Cardiac septum (tissue), 1 donor: ENCODE data around the gene APBB2. TPM values are rescaled to one million over a fixed set of nuclear protein-coding genes. Genes with fewer than 3 reads are reported as not detected.
"Not testable (repeated sequence)": the region's sequence is repeated elsewhere in the genome, so short reads cannot be mapped to it uniquely, and the experiment has no call there.

Source experiments
- DNase-seq: peaks from one replicate; pipeline ENCODE4 v3.0.0-alpha.2; 2020; ENCODE audit warnings: low spot score
- intact Hi-C: fragments of 100-400 bp; cut with DNase I; formaldehyde crosslinking; loops from one replicate; pipeline ENCODE4 v1.14.0; 2022
- total RNA-seq: library from RNA; stranded (reverse); fragmentation: NEBNext Ultra II Directional; extraction: Animal tissue kit (Norgen Biotek cat#: 25700); gene quantifications from one replicate; pipeline ENCODE4 v1.2.1, GENCODE V29; 2021
- donor health status: DM: no; HTN: no; CAD: no.

APBB2 gene
- total RNA-seq, 1 donor from 2014 or later = 35.2 TPM

- intact Hi-C loops = no loop called here
- DNase-seq = no peak
Measured at GRCh38 chr4:41079881-41080560, 134.3 kb downstream of the APBB2 start.

DNA sequence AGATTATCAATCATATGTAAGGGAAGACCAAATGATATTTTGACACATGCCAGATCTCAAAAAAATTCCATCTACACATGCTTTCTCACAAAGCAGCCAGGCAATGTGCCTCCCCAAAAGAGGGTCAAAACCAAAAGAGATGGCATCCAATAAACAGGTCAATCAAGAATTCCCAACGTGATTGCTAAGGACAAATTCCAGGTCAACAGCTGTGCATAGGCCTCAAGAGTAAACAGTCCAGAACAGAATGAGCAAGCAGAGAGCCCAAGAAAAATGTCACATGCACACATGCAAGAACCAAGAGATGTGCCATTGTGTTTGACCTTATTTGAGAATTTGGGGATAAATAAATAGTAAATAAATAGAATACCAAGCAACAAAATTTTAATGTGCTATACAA, 136.7 kb downstream of the APBB2 start:
- intact Hi-C loops = no loop called here

GRCh38 chr4:41076481-41076880, 137.9 kb downstream of the APBB2 start:
- intact Hi-C loops = no loop called here
- DNase-seq = no peak

More for the DNA sequence above, 136.7 kb downstream of the APBB2 start:
- DNase-seq = no peak

DNA sequence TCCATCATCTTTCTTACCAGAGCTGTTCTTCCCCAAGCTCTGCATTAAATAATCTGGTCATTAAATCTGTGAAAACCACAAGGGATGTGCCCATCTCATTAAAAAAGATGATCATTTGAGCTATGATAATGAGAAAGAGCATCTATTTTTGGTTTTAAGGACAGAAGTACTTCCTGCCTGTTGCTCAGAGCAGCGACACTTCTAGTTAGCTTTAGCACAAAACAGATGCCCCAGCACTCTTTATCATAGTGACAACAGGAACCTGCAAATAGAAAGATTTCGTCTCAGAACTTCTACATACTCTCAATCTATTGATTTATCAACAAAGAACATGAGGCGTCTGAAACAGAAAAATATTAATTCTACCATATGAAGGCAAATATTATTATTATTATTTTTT, 140.1 kb downstream of the APBB2 start:
- DNase-seq = no peak
- intact Hi-C loops = no loop called here

DNA sequence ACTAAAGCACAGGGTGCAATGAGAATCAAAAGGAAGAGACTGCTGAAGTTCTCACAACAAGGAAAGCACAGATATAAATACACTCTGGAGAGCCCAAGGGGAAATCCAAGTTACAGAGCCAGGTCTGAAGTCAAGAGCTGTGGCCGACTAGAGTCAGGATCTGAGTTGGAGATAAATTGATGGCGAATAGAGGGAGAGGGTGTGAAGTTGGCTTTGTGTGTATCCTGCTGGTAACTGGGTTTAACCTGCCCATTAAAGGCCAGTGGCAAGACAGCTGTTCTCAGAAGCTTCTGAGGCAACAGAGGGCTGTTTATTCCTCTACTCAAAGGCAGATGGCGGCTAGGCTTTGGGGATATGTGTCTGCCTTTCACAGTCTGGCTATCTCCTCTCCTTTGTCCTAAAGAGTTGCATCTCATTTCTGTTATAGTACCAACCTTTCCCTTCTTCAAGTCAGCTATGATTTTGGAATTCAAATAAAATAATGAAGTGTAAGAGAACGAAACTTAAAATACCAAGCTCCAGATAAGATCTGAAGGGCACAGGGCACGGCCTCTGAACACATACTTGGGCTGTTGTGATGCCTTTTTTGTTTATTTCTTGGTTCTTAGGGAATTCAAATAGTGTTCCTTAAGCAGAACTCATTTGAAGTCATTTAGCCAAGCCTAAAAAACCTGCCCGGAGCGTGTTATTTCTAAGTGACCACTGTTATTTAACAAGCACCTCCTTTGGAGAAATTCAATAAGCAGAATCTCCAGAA, 142.1 kb downstream of the APBB2 start:
- DNase-seq = no peak
- intact Hi-C loops = no loop called here

DNA sequence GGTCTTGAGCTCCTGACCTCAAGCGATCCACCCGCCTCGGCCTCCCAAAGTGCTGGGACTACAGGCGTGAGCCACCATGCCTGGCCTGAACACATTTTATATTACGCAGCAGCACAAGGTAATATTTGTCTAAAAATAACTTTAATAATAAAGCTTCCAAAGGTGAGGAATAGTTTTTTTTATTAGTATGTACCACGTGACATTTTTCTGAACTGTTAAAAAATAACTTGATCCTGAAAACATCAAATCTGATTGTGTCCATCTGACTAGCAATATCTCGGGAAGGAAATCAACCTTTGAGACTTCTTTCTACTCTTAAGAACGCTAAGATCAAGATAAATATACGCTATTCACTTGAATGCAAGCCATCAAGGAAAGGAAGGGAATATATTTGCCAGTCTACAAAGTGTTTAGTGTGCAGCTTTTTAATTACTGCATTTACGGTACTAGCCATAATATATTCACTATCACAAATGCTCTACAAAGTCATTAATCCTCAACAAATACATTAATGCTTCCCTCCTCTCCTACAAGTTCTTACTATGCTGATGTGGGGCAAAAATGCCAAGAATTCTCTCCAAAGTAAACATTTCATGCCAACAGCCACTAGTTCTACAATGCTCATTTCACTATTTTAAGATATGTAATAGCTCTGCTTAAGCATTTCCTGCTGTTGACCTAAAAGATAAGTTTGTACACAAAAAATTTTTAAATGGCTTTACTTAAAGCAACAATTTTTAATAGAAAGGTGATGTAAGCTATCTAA, 143.6 kb downstream of the APBB2 start:
- DNase-seq = no peak
- intact Hi-C loops = no loop called here

DNA sequence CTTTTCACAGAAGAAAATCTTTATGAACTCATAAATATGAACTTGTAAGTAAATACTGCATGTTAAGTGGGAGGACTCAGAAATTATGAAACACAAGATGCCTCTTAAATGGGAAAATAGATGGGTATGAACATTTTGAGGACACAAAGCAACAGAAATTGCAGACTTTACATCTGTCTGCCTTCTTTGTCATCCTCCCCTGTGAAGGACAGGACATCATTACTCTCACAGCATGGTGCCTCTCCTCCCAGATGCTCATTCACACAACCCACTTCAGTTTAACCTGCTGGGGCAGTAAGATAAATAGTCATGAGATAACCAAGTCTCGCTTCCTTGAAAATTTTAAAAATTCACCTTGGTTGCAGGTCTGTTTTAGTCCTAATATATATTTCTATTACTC, 144.5 kb downstream of the APBB2 start:
- intact Hi-C loops = no loop called here
- no peak for DNase-seq

DNA sequence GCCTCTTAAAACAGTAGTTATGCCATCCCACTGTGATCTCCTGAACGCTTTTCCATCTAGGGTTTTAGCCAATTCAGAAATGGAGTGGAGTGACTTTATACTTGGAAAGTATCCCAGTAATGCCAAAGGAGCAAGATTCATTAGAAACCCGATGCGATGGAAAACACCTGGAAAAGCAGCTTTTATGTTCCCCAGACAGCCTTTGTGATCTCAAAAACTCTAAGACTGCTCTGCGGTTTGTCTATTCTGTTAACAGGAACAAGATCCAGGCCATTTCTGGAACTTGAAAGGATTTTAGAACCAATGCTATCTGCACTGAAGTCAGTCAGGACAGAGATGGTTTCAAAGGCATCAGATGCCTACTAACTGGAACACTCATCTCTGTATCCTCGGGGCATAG, 145.1 kb downstream of the APBB2 start:
- DNase-seq = no peak
- intact Hi-C loops = no loop called here

- no peak for DNase-seq
- intact Hi-C loops = no loop called here
Measured at GRCh38 chr4:41067369-41067768, 147.0 kb downstream of the APBB2 start.

- intact Hi-C loops = no loop called here
- DNase-seq = no peak
Measured at GRCh38 chr4:41066049-41066448, 148.3 kb downstream of the APBB2 start.

DNA sequence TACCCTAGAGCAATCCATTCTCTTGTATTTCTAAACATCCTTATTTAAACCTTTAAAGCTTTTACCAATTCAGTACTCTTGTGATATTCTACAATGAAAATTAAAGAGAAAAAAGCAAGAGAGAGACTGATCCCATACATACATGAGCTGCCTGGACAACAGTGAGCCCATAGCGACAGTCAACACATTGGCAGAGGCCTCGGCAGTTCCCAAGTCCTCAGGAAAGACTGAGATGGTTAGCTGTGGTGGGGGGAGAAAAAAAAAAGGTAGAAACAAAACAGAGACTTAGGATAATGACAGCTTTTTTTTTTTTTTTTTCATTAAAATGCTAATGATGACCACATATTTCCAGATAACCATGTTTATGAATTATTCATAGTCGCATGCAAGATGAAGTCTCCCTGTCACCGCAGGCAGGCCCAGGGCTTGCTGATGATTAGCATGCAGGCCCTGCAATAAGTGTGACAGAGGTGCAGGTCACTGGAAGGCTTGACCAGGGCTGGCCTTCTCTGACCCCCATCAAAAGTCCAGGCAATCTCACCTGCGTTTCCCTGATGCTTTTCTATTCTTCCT, 148.8 kb downstream of the APBB2 start:
- intact Hi-C loops = no loop called here
- no peak for DNase-seq

DNA sequence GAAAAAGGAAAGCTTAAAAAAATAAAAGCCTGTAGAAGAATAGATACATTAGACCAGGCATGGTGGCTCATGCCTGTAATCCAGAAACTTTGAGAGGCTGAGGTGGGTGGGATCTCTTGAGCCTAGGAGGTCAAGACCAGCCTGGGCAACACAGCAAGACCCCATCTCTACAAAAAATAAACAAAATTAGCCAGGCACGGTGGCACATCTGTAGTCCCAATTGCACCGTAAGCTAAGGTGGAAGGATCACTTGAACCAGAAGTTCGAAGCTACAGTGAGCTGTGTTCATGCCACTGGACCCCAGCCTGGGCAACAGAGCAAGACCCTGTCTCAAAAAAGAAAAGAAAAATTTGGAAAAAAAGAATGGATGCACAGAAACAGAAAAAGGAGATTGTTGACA, 149.4 kb downstream of the APBB2 start:
- DNase-seq = no peak
- intact Hi-C loops = no loop called here

DNA sequence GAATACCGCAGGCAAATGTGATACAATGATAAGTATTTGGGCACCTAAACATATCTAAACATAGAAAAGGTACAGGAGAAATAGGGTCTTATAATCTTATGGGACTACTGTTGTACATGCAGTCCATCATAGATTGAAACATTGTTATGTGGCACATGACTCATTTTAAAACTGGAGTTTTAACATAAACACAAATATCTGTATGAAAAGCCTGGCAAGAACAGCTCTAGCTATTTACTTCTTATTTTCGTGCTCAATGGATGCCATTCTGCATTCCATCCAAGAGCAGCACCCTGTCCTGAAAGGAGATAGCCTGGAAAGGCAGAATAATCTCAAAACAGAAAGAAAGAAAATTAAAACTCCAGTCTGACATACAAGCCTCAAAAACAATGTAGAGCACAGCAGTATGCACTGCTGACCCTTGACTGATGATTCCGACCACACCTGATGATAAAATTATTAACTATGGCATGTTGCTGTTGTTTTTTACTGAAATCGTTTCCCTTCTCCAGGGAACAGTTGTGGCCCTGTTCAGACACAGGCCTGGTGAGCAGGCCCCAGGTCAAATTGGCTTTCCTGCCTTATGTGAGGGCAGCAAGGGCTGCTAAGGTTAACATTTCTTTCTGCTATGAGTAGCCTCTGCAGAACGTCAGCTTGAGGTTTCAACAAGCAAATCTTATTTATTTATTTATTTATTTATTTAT, 152.7 kb downstream of the APBB2 start:
- no peak for DNase-seq
- intact Hi-C loops = no loop called here

DNA sequence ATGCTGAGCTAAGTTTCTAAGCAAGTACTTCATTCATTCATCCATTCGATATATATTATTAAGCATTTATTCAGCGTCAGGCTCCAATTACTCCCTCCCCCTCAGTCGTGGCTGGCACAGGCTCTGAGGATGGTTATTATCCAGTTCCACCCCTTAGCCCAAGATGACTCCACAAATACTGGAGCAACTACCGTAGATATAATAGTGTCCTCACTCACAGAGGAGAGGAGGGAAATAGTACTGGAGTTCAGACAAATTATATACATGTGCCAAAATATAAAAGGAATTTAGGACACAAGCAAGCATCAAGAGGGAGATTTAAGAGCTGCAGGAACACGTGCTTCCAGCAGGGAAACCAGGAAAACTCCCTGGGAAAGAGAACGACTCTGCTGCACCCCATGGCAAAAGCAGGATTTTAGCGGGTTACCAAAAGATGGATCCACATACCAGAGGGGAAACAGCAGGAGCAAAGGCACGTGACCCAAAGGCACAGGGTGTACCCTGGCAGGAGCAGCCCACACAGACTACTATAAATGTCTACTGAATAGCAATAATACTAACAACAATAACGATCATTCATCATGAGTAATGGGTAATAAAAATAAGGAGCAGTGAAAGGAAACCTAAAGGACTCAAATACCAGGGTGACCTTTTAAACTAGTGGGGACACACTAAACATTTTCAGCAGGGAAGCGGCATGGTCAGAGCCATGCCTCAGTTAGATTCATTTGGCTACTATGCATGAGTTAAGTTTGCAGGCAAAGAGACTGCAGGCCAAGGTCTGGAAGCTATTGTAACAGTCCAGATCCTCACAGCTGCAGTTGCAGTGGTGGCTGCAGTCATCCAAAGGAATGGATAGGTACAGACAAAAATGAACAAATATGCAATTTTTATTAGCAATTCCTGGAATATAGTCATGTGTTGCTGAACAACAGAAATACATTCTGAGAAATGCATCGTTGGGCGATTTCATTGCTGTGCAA, 153.7 kb downstream of the APBB2 start:
- DNase-seq = no peak
- intact Hi-C loops = no loop called here

DNA sequence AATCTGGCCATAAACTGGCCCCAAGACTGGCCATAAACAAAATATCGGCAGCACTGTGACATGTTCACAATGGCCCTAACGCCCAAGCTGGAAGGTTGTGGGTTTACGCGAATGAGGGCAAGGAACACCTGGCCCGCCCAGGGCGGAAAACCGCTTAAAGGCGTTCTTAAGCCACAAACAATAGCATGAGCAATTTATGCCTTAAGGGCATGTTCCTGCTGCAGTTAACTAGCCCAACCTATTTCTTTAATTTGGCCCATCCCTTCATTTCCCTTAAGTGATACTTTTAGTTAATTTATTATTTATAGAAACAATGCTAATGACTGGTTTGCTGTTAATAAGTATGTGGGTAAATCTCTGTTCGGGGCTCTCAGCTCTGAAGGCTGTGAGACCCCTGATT, 154.9 kb downstream of the APBB2 start:
- intact Hi-C loops, DNase-seq: not testable (repeated sequence)

GRCh38 chr4:41058426-41058825, 155.9 kb downstream of the APBB2 start:
- DNase-seq = no peak
- intact Hi-C loops = no loop called here

DNA sequence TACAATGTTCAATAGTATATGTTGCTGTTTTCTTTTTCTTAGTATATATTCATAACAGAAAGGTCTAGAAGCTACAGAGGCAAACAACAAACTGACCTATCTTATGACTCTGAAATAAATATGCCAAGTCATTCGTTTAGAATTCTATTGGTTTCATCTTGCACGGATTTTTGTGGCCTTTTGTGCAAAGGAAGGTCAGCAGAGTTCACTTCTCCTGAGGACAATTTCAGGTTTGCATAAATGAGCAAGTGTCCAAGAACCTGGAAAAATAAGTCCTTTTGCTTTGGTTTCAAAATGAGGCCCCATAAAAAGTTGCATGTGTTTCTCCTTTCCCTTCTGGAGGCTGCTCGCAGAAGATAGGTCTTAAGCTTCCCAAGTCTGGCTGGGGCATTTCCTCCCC, 156.9 kb downstream of the APBB2 start:
- intact Hi-C loops = no loop called here
- DNase-seq = no peak

DNA sequence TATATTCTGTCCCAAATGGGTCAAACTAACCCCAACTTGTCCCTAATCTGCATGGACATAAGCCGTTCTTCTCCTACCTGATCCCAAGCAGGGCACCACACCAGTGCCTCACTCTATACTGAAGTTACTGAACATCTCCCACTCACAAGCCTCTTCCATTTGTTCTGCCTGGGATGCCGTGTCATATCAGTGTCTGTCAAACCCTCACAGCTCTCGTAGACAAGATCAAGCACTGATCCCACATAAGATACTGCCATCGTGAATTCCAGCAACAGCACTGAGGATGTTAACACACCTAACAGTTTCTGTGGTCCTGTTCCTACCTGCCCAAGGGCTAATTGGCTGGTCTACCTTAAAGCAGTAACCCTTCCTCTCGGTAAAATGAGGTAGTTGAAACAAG, 162.1 kb downstream of the APBB2 start:
- intact Hi-C loops = no loop called here

More for the DNA sequence above, 162.1 kb downstream of the APBB2 start:
- DNase-seq = no peak
